ENCODE results near the gene FNDC3B. TPM values are rescaled to one million over a fixed set of nuclear protein-coding genes. Genes with fewer than 3 reads are reported as not detected.

The FNDC3B gene
- total RNA-seq, 2 experiments from 2014 or later = 9.2 to 13.5 TPM

DNA sequence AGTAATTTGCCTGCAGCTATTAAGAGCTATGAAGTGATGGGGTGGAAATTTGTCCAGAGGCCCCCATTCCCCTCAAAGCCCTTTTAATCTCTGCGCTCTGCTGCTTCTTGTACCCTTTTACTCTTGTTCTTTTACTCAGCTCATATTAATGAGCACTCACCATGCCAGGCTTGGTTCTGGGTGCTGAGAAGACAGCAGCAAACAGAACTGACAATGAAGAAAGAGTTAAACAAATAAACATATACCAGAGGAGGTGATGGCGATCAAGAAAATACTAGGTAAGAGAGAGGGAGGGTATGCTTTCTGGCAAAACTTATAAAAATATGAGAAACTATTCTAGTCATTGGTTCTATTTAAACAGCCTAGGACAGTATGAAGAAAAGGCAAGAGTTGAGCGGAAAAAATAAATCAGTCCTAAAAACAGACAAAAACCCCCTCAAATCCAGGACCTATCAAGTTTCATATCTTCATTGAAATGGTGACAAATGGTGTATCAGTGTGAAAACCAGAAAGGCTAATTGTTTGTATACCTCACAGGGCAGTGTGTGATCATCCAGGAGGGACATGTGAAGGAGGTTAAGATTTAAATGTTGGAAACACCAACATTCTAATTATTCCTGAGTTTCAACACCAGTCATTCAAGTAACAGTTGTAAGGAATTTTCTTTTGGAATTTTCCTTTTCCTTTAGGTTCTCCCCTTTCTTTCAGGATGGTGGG, 144.9 kb downstream of the FNDC3B start:
- no peaks in the 10 kb centered on the region for H3K9me3 Mint-ChIP-seq
- CTCF ChIA-PET = no interaction called here
- DNase-seq = no peak

DNA sequence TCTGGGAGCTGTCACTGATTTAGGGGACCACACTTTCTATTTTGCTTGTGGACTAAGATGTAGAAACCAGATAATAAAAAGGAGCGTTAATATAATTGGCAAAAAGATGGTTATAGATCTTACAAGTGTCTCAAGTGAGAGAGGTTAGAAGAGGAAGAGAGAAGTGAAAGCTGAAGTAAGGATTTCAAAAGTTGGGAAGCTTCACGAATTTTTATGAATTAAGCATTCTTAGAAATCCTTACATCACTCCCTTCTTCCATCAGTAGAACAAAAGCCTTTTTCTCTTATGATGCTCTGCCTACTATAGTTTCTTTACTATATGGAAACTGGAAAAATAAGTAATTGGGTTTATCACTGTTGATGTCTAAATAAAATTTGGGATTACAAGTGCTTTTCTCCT, 146.5 kb downstream of the FNDC3B start:
- intact Hi-C loops (cut with micrococcal nuclease) = no loop called here
- no peak overlapping the region for H3K27ac Mint-ChIP-seq
- peaks cover 15% of the 10 kb centered on the region for H3K4me1 Mint-ChIP-seq (ENCODE audit: low read depth)
- H3K36me3 Mint-ChIP-seq (ENCODE audit: low read depth) = peaks cover 1% of the 10 kb centered on the region
- H3K9me3 Mint-ChIP-seq = no peaks in the 10 kb centered on the region
- no peak for DNase-seq
- H3K27me3 Mint-ChIP-seq (ENCODE audit: low read depth) = no peaks in the 10 kb centered on the region
- CTCF ChIA-PET = interaction anchor here (0.9 kb wide), 1 partner anchor 488 kb away, joined by 3 read pairs; no protein-coding TSS in a partner anchor
- H3K4me3 Mint-ChIP-seq = no peak overlapping the region

More for the DNA sequence above, 144.9 kb downstream of the FNDC3B start:
- peaks cover 16% of the 10 kb centered on the region for H3K4me1 Mint-ChIP-seq (ENCODE audit: low read depth)
- intact Hi-C loops (cut with micrococcal nuclease) = no loop called here
- H3K27me3 Mint-ChIP-seq (ENCODE audit: low read depth) = no peaks in the 10 kb centered on the region
- H3K36me3 Mint-ChIP-seq (ENCODE audit: low read depth) = peaks cover 1% of the 10 kb centered on the region
- no peak overlapping the region for H3K4me3 Mint-ChIP-seq
- H3K27ac Mint-ChIP-seq = no peak overlapping the region

DNA sequence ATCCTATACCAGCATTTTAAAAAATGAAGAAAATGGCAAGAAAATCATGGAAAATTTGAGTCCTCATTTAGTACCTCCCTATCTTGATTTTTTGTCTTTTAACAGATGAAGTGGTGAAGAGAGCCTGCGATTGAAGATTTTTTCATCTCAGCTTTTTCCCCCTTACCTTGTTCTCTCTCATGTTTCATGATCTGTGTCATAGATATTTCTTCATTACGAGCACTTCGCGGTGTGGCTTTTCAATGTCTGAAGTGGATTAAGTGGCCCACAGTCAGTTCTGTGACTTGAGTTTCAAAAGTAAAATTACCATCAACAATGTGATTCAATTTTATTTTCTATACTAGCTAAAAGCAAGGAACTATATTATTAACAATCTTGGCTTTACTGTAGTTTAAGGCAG, 147.2 kb downstream of the FNDC3B start:
- H3K27ac Mint-ChIP-seq = no peak overlapping the region
- intact Hi-C loops (cut with micrococcal nuclease) = no loop called here

GRCh38 chr3:172187511-172187910, 148.1 kb downstream of the FNDC3B start:
- DNase-seq = no peak
- Mint-ChIP-seq H3K4me1 (ENCODE audit: low read depth) (peaks cover 10% of the 10 kb centered on the region), H3K27me3 (ENCODE audit: low read depth) (no peaks in the 10 kb centered on the region), H3K9me3 (no peaks in the 10 kb centered on the region), H3K36me3 (ENCODE audit: low read depth) (no peaks in the 10 kb centered on the region), H3K27ac (no peak overlapping the region), H3K4me3 (no peak overlapping the region)
- intact Hi-C loops (cut with micrococcal nuclease) = no loop called here
- CTCF ChIA-PET = no interaction called here

More for the DNA sequence above, 147.2 kb downstream of the FNDC3B start:
- DNase-seq = no peak
- H3K4me3 Mint-ChIP-seq = no peak overlapping the region
- CTCF ChIA-PET = interaction anchor here (0.9 kb wide), 1 partner anchor 487 kb away, joined by 3 read pairs; no protein-coding TSS in a partner anchor
- peaks cover 15% of the 10 kb centered on the region for H3K4me1 Mint-ChIP-seq (ENCODE audit: low read depth)
- H3K27me3 Mint-ChIP-seq (ENCODE audit: low read depth) = no peaks in the 10 kb centered on the region
- H3K36me3 Mint-ChIP-seq (ENCODE audit: low read depth) = peaks cover 1% of the 10 kb centered on the region
- no peaks in the 10 kb centered on the region for H3K9me3 Mint-ChIP-seq

DNA sequence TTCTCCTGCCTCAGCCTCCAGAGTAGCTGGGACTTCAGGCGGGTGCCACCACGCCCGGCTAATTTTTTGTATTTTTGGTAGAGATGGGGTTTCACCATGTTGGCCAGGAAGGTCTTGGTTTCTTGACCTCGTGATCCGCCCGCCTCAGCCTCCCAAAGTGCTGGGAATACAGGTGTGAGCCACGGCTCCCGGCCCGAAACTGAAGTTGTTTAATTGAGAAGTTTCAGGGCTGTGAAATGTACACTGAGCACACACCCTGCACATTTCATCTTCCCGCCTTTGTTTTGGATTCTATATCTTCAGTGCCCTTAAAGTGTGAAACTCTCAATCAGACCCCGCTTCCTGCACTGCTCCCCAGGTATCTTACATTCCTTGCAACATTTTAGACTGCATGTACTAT, 149.1 kb downstream of the FNDC3B start:
- no peak overlapping the region for H3K4me3 Mint-ChIP-seq
- no peaks in the 10 kb centered on the region for H3K9me3 Mint-ChIP-seq
- no peaks in the 10 kb centered on the region for H3K36me3 Mint-ChIP-seq (ENCODE audit: low read depth)
- CTCF ChIA-PET = no interaction called here
- H3K27me3 Mint-ChIP-seq (ENCODE audit: low read depth) = no peaks in the 10 kb centered on the region
- intact Hi-C loops (cut with micrococcal nuclease) = no loop called here
- no peak for DNase-seq
- H3K4me1 Mint-ChIP-seq (ENCODE audit: low read depth) = peaks cover 11% of the 10 kb centered on the region
- no peak overlapping the region for H3K27ac Mint-ChIP-seq

DNA sequence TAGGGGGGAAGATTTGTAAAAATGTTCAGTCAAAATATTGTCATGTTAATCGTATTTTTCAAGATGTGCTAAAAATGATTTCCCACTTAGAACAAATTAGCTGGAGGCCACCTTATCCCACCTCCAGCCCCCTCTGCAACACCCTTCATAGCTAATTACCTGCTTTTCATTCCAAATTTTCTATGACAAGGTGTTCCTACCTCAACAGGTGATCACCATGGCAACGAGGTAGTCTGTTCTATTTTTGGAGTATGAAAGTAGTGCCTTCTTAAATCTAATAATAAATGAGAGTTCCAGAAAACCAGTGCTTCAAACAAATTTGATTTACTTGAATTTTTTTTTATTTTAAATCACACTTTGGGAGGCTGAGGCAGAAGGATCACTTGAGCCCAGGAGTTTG, 149.8 kb downstream of the FNDC3B start:
- H3K4me1 Mint-ChIP-seq (ENCODE audit: low read depth) = peaks cover 11% of the 10 kb centered on the region
- no peaks in the 10 kb centered on the region for H3K36me3 Mint-ChIP-seq (ENCODE audit: low read depth)
- no peak overlapping the region for H3K27ac Mint-ChIP-seq
- DNase-seq = no peak
- CTCF ChIA-PET = no interaction called here
- intact Hi-C loops (cut with micrococcal nuclease) = no loop called here
- H3K27me3 Mint-ChIP-seq (ENCODE audit: low read depth) = no peaks in the 10 kb centered on the region
- no peak overlapping the region for H3K4me3 Mint-ChIP-seq
- no peaks in the 10 kb centered on the region for H3K9me3 Mint-ChIP-seq

DNA sequence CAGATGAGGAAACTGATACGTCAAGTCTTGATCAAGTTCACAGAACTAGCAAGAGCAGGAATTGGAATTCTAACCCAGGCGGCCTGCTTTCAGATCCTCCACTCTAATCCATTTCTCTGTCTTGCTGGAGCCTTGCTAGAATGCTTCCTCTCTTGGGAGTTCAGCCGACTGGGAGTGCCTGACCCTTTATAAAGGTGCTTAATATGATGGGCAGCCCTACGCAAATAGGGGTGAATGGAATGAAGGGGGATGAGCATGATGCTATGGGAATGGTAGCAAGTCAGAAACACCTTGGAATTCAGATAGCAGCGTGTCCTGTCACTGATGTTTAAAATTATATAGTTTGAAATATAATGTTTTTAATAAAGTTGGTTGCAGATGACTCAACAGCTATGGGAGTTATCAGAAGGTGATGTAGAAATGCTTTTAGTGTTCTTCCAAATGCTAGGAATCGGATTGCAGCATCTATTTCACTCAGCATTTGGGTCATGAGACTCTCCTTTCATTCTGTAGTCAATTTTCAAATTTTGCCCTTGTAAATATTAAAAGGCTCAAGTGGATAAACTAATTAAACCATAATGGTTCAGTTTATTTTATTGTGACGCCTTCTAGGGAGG, 150.7 kb downstream of the FNDC3B start:
- DNase-seq = no peak
- H3K4me3 Mint-ChIP-seq = no peak overlapping the region
- CTCF ChIA-PET = no interaction called here
- intact Hi-C loops (cut with micrococcal nuclease) = no loop called here
- H3K27ac Mint-ChIP-seq = no peak overlapping the region
- no peaks in the 10 kb centered on the region for H3K36me3 Mint-ChIP-seq (ENCODE audit: low read depth)
- H3K4me1 Mint-ChIP-seq (ENCODE audit: low read depth) = peaks cover 8% of the 10 kb centered on the region
- no peaks in the 10 kb centered on the region for H3K9me3 Mint-ChIP-seq
- H3K27me3 Mint-ChIP-seq (ENCODE audit: low read depth) = no peaks in the 10 kb centered on the region

DNA sequence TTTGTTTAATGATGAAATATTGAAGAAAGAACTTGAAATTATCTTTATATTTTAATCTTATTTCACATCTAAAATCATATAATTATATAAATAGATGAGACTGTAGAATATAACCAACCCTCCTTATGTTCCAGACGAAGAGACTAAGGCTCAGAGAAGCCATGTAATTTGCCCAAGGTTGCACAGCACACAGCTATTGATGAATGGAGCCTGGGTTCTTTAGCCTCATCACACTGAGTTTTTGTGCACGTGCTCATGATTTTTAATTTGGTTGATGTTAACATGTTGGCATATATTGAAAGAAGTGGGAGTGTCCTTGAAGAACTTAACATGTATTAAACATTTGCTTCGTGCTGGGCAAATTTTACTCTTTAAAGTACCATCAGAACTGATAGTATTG, 151.6 kb downstream of the FNDC3B start:
- Mint-ChIP-seq H3K27ac (no peak overlapping the region), H3K27me3 (ENCODE audit: low read depth) (no peaks in the 10 kb centered on the region), H3K36me3 (ENCODE audit: low read depth) (no peaks in the 10 kb centered on the region), H3K4me1 (ENCODE audit: low read depth) (peaks cover 8% of the 10 kb centered on the region), H3K4me3 (no peak overlapping the region), H3K9me3 (no peaks in the 10 kb centered on the region)
- no peak for DNase-seq
- intact Hi-C loops (cut with micrococcal nuclease) = no loop called here
- CTCF ChIA-PET = no interaction called here

- Mint-ChIP-seq H3K27me3 (ENCODE audit: low read depth) (no peaks in the 10 kb centered on the region), H3K4me3 (no peak overlapping the region), H3K4me1 (ENCODE audit: low read depth) (peaks cover 7% of the 10 kb centered on the region), H3K36me3 (ENCODE audit: low read depth) (no peaks in the 10 kb centered on the region), H3K9me3 (no peaks in the 10 kb centered on the region), H3K27ac (no peak overlapping the region)
- DNase-seq = no peak
- CTCF ChIA-PET = no interaction called here
- intact Hi-C loops (cut with micrococcal nuclease) = no loop called here
Measured at GRCh38 chr3:172191629-172192028, 152.3 kb downstream of the FNDC3B start.

DNA sequence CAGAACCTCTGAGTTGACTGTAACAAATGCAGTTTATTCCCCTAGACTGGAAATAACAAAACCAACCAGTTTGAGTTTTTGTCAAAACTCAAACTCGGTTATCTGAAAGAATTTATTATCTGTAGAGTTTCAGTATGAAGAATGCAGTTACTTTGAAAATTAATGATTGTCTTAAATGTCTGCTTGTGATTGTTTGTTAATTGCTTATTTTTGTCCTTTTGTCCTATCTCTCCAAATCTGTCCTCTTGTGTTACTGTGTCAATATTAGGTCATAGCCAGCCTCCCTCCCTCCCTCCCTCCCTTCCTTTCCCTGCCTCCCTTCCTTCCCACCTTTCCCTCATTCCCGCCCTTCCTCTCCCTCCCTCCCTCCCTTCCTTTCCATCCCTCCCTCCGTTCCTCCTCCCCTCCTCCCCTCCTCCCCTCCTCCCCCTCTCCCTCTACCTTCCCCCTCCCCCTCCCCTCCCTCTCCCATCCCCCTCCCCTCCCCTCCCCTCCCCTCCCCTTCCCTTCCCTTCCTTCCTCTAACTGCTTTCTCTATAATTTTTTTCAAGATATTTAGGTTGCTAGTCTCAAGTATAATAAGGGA, 153.5 kb downstream of the FNDC3B start:
- CTCF ChIA-PET = no interaction called here
- intact Hi-C loops (cut with micrococcal nuclease) = no loop called here
- H3K36me3 Mint-ChIP-seq (ENCODE audit: low read depth) = no peaks in the 10 kb centered on the region

DNA sequence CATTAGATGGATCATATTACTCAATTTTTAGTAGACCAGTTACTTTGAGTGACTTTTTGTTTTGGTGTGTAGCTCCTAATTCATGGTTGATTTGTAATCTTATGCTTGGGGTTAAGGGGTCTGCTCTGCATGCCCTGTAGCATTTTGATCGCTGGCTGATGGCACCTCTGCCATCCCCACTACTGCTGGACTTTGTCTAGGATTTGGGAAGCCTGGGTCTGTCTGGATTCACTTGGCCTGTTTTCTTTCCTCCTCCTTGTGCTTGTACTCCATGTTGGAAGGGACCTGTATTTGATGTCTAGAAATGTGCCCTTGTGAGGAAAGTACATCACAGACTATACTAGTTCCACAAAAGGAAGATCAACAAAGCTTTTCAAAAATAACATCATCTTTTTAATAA, 154.1 kb downstream of the FNDC3B start:
- DNase-seq = no peak
- intact Hi-C loops (cut with micrococcal nuclease) = no loop called here
- Mint-ChIP-seq H3K27ac (no peak overlapping the region), H3K4me1 (ENCODE audit: low read depth) (peaks cover 6% of the 10 kb centered on the region), H3K9me3 (no peaks in the 10 kb centered on the region), H3K36me3 (ENCODE audit: low read depth) (peaks cover under 1% of the 10 kb centered on the region), H3K4me3 (no peak overlapping the region), H3K27me3 (ENCODE audit: low read depth) (no peaks in the 10 kb centered on the region)
- CTCF ChIA-PET = no interaction called here

More for the DNA sequence above, 153.5 kb downstream of the FNDC3B start:
- no peak for DNase-seq
- Mint-ChIP-seq H3K9me3 (no peaks in the 10 kb centered on the region), H3K27ac (no peak overlapping the region), H3K4me3 (no peak overlapping the region), H3K27me3 (ENCODE audit: low read depth) (no peaks in the 10 kb centered on the region), H3K4me1 (ENCODE audit: low read depth) (peaks cover 6% of the 10 kb centered on the region)

DNA sequence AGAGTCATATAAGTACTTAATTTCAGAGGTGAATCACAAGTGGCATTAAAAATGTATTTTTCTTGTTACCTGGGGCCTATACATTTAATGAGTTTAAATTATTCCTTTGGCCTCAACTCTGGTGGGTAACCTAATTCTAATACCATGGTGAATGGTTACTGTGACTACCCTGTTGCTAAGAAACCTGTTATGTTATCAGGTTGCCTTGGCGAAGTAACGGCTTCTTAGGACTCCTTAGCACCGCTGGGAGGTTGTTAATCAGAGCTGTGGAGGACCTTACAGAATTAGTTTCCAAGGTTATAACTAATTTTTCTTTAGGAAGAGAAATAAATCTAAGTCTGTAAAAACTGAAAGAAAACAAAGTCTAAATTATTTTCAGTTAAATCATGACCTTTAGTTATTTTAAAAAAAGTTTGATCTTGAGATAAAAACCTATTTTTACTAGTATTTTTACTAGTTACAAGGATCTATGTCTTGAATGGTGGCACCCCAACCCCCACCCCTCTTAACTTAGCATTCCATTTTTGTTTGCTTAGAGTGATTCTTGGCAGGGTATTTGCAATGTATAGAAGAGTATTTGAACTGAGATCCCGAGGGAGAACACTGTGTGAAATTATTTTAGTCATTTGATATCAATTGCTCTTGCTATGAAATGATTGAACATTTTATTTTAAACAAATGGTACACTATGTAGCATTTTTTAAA, 155.5 kb downstream of the FNDC3B start:
- no peaks in the 10 kb centered on the region for H3K9me3 Mint-ChIP-seq
- intact Hi-C loops (cut with micrococcal nuclease) = no loop called here
- CTCF ChIA-PET = no interaction called here
- H3K4me3 Mint-ChIP-seq = no peak overlapping the region
- no peak for DNase-seq
- peaks cover 6% of the 10 kb centered on the region for H3K4me1 Mint-ChIP-seq (ENCODE audit: low read depth)
- no peaks in the 10 kb centered on the region for H3K27me3 Mint-ChIP-seq (ENCODE audit: low read depth)
- H3K27ac Mint-ChIP-seq = no peak overlapping the region
- H3K36me3 Mint-ChIP-seq (ENCODE audit: low read depth) = peaks cover 4% of the 10 kb centered on the region
